Sigmoid colon (tissue), 7 donors: Measurements from ENCODE around the gene PCBP1. TPM values are rescaled to one million over a fixed set of nuclear protein-coding genes. Genes with fewer than 3 reads are reported as not detected.
A peak's percentile ranks its signal among the peaks of the same experiment; 100 is the strongest.

Experiments
- DNase-seq: peaks from one replicate; pipeline ENCODE4 v3.0.0-alpha.2; 2019
- H3K27ac ChIP-seq, 4 donors: fragments of 200-600 bp; sonication (generic); one replicate each; pipeline ENCODE4 v1.5.1; 2016 to 2019; ENCODE audit warnings: mild to moderate bottlenecking in 1 of 4
- H3K27me3 ChIP-seq, 3 donors: fragments of 200-600 bp; sonication (generic); one replicate each; pipeline ENCODE4 v1.5.1; 2019; ENCODE audit warnings: mild to moderate bottlenecking in 1 of 3
- H3K36me3 ChIP-seq, 4 donors: fragments of 200-600 bp; sonication (generic); one replicate each; pipeline ENCODE4 v1.5.1; 2016 to 2019
- H3K4me1 ChIP-seq, 4 donors: fragments of 200-600 bp; sonication (generic); one replicate each; pipeline ENCODE4 v1.5.1; 2017 to 2019
- H3K4me3 ChIP-seq, 4 donors: fragments of 200-600 bp; sonication (generic); one replicate each; pipeline ENCODE4 v1.5.1; 2017 to 2019; ENCODE audit warnings: mild to moderate bottlenecking in 2 of 4, moderate library complexity in 1 of 4
- H3K9me3 ChIP-seq, 4 donors: fragments of 200-600 bp in 3 of 4; sonication (generic) in 3 of 4; one replicate each; pipeline versions ENCODE4 v1.5.1 to v1.6.1; 2013 to 2019
- CTCF ChIP-seq, 4 experiments: fragments of 450-650 bp in 3 of 4; fragments of 200-600 bp in 1 of 4; IDR thresholded peaks; one replicate each; pipeline ENCODE4 v1.5.1; 2016 to 2019; ENCODE audit warnings: antibody characterized with exemption in 4 of 4, mild to moderate bottlenecking in 3 of 4, moderate library complexity in 2 of 4
- EP300 ChIP-seq, 4 donors: sonication (generic); formaldehyde crosslinking; IDR thresholded peaks; one replicate each; pipeline ENCODE4 v1.6.1; 2017; ENCODE audit warnings: antibody characterized with exemption in 4 of 4
- POLR2A ChIP-seq, 2 donors: fragments of 450-650 bp; IDR thresholded peaks; one replicate each; pipeline ENCODE4 v1.6.1; 2016; ENCODE audit warnings: antibody characterized with exemption in 2 of 2, mild to moderate bottlenecking in 2 of 2, moderate library complexity in 2 of 2
- POLR2AphosphoS5 ChIP-seq, 4 donors: sonication (generic); formaldehyde crosslinking; IDR thresholded peaks; one replicate each; pipeline ENCODE4 v1.6.1; 2017; ENCODE audit warnings: antibody characterized with exemption in 4 of 4
- WGBS, 2 donors: extraction: QIAGEN DNeasy Blood & Tissue Kit; methylation state at CpG; one replicate each; pipeline ENCODE4 v1.1.7; 2013; 5-methylcytosine and 5-hydroxymethylcytosine counted together
- intact Hi-C: fragments of 100-400 bp; cut with DNase I; formaldehyde crosslinking; loops from one replicate; pipeline ENCODE4 v1.15.1; 2023
- polyA plus RNA-seq, 3 donors: library from polyadenylated mRNA; stranded (reverse); fragments of 200-250 nt; gene quantifications; one replicate each; pipeline ENCODE4 v1.2.3, GENCODE V29; 2013
- total RNA-seq, 4 donors: library from RNA; depleted of rRNA; stranded (reverse); fragments of >200 nt; gene quantifications; one replicate each; pipeline ENCODE4 v1.1.0, GENCODE V29; 2016
- donor health status: healthy with polysubstance abuse.
- donor health status: Bipolar disorder and iron deficiency.
- donor health status: healthy.

The PCBP1 gene
- total and polyA plus RNA-seq, 7 donors, result 178 to 311 (median 186) TPM

DNA sequence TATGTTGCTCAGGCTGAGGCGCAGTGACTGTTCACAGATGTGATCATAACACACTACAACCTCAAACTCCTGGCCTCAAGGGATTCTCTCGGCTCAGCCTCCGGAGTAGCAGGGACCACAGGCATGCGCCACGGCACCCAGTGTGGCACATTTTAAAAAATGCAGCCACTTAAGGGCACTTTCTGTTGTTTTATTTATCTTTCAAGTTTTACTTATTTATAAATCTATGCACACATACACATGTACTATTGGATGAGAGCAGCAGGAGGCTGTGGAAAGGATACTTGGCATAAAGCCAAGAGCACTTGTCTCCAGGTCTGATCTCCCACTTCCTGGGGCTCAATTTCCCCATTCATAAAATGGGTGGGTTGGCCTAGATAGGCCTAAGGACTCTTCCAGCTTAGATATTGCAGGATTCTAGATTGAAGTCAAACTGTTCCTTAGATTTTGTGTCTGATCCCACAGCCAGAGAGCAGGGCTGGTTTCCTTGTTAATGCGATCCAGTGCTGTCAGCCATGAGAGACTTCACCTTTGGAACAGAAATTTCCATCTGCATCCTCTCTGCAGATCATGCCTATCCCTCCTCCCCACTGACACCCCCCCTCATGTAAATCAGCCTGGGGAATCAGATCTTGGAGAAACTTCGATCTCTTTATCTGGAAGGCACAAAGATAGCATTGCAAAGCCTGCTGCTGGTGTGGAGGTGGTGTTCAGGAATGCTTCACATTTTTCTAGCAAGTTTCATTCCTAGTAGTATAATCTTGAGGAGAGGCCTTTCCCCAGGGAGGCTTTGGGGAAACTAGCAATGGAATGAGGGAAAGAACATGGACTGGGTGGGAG lies 24.7 kb downstream of the PCBP1 start:
- peaks cover 0 to 21% (median 15%) of the 10 kb centered on the region in 4 donors for H3K4me1 ChIP-seq
- WGBS, 2 donors, result 81 to 93% methylated on average over 7 of the region's 7 CpGs
- no peak overlapping the region for H3K4me3 ChIP-seq
- intact Hi-C loops, result no loop called here
- no peaks in the 10 kb centered on the region for H3K9me3 ChIP-seq
- H3K27ac ChIP-seq, result peak overlapping the region in 2 of 4 donors; percentile 12 to 23
- TF ChIP-seq POLR2AphosphoS5 (IDR thresholded peaks at IDR 0.05), result no peak
- no peak for TF ChIP-seq CTCF (IDR thresholded peaks at IDR 0.05)
- no peak for TF ChIP-seq POLR2A (IDR thresholded peaks at IDR 0.05)
- TF ChIP-seq EP300 (IDR thresholded peaks at IDR 0.05), result no peak
- peak; percentile 33 for DNase-seq
- H3K27me3 ChIP-seq, result no peaks in the 10 kb centered on the region
- no peaks in the 10 kb centered on the region for H3K36me3 ChIP-seq

GRCh38 chr2:70113359-70114070 lies 26.2 kb downstream of the PCBP1 start:
- 92 to 94% methylated on average over 4 of the region's 4 CpGs for WGBS, 2 donors
- Histone ChIP-seq H3K9me3 (no peaks in the 10 kb centered on the region), H3K36me3 (no peaks in the 10 kb centered on the region), H3K27me3 (no peaks in the 10 kb centered on the region), H3K4me1 (peaks cover 0 to 14% (median 8%) of the 10 kb centered on the region in 4 donors), H3K27ac (no peak overlapping the region), H3K4me3 (no peak overlapping the region)
- no peak for DNase-seq
- TF ChIP-seq POLR2AphosphoS5 (IDR thresholded peaks at IDR 0.05), result no peak
- TF ChIP-seq EP300 (IDR thresholded peaks at IDR 0.05), result no peak
- TF ChIP-seq POLR2A (IDR thresholded peaks at IDR 0.05), result no peak
- TF ChIP-seq CTCF (IDR thresholded peaks at IDR 0.05), result no peak
- intact Hi-C loops, result no loop called here

DNA sequence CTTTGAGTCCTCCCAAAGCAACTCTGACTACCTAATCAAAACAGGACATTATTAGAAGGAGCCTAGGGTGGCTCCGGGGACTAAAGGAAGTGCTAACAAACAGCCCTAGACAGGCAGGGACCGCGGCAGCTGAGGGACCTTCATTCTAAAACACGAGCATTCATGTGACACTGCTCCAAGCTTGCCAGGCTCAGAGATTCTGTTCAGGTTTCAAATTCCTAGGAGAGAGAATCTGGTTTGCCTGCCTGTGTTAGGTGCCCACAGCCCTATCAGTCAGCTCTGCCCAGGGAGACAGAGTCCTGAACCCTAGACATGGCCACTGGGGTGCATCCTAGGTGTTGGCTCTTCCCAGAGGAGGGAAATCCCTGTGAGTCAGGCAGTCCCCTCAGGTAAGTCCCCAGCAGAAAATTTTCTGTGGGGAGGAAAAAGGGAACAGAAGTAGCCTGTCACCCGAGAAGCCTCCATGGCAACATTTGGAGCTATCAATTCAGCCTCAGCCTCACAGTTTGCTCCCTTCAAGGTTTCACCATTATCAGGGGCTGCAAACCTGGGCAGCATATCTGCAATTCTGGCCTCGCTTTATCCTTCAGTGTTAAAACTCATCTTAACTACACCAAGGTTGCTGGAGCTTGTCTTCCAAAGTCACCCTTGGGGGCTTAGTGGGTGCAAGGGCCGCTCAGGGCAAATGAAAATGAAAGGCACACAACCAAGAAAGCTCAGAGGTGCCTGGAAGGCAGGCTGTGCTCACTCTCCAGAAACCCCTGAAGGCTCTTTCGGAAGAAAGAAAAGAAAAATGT lies 28.6 kb downstream of the PCBP1 start:
- no peak overlapping the region for H3K27ac ChIP-seq
- intact Hi-C loops, result no loop called here
- TF ChIP-seq CTCF (IDR thresholded peaks at IDR 0.05) (no peak), POLR2A (IDR thresholded peaks at IDR 0.05) (no peak), POLR2AphosphoS5 (IDR thresholded peaks at IDR 0.05) (no peak), EP300 (IDR thresholded peaks at IDR 0.05) (no peak)

DNA sequence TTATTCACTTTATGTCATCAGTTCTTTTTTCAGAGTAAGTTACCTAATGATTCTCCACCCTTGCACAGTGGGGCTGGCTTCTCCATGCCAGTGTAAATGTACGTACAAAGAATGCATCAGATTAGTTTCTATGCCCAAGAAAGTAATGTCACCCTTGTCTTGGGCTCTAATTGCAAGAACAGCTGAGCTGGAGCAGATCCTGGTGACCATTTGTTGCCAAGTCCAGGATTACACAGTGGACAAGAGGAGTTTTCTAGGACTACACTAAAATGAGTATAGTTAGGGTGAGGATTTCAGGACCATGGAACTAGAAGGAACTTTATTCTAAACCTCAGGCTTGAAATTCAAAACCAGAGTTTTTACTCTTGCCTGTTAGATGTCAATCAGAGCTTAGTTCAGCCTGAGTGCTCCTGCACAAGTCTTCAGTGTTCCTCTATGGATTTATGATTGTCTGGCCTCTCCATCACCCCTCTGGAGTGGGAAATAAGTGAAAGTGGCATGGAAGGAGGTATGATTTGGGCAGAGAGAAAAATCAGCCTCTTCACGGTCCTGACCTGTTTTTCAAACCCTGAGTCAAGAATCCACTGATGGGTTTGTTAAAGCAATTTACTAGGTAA lies 29.8 kb downstream of the PCBP1 start:
- H3K27ac ChIP-seq, result no peak overlapping the region
- intact Hi-C loops, result no loop called here

More for the DNA sequence above, 28.6 kb downstream of the PCBP1 start:
- no peaks in the 10 kb centered on the region for H3K36me3 ChIP-seq
- 70 to 88% methylated on average over 8 of the region's 8 CpGs for WGBS, 2 donors
- no peaks in the 10 kb centered on the region for H3K27me3 ChIP-seq
- H3K4me1 ChIP-seq, result peaks cover 0 to 8% (median 0%) of the 10 kb centered on the region in 4 donors
- no peaks in the 10 kb centered on the region for H3K9me3 ChIP-seq
- no peak overlapping the region for H3K4me3 ChIP-seq
- no peak for DNase-seq

More for the DNA sequence above, 29.8 kb downstream of the PCBP1 start:
- Histone ChIP-seq H3K36me3 (no peaks in the 10 kb centered on the region), H3K9me3 (no peaks in the 10 kb centered on the region), H3K27me3 (no peaks in the 10 kb centered on the region), H3K4me1 (peaks cover 0 to 1% (median 0%) of the 10 kb centered on the region in 4 donors), H3K4me3 (no peak overlapping the region)
- TF ChIP-seq CTCF (IDR thresholded peaks at IDR 0.05) (no peak), POLR2A (IDR thresholded peaks at IDR 0.05) (no peak), POLR2AphosphoS5 (IDR thresholded peaks at IDR 0.05) (no peak), EP300 (IDR thresholded peaks at IDR 0.05) (no peak)
- no peak for DNase-seq
- WGBS, 2 donors, result 90 to 93% methylated on average over 2 of the region's 2 CpGs
